Measurements from ENCODE around the gene GABBR1. TPM values are rescaled to one million over a fixed set of nuclear protein-coding genes. Genes with fewer than 3 reads are reported as not detected.

GABBR1 gene
- total and polyA plus RNA-seq, 2 of the 13 experiments (the other 11 are each of a cell fraction or from before 2014, with no cell fraction given) = 0.07 to 0.37 TPM

DNA sequence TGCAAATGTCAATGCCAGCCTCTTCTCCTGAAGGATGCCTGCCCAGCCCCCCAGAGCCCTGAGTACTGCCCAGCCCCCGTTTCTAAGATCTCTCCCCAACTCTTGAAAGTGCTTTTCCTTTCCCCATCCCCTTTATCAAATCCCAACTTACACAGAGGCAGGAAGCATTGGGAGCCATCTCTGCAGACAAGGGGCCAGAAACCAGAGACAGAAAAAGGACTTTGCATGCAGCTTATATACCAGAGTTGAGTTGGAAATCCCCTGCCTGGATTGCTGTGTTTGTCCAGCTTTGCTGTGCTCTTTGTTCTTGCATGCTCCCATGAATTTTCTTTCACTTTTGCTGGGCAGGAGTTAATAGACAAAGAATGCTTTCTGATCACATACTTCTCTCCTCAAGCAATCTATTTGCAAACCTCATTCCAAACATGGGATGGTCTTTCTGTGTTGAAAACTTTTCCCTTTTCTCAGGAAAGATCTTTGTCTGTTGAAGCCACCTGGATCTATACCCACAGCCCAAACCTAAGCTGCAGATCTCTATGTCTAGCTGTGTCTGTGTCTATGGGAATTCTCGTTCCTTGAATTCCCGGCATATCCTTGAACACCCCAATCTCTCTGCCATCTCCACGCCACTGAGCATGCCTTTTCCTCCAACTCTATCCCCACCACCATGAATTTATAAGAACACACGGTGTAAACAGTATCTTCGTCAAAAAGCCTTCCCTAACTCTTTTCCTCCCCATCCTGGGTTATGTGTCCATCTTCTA is 73.3 kb downstream of the GABBR1 start, which contains the start of gene UBD (continued):
- TF ChIP-seq ZNF800 (CRISPR knock-in tag; IDR thresholded peaks at IDR 0.05) (0 out of 2 replicates have a peak, but pooled peaks have one; percentile 46), EP300 (IDR thresholded peaks at IDR 0.05; ENCODE audit: low read depth in 2 of 2, low read length in 2 of 2) (no peak), EP300 (CRISPR knock-in tag; IDR thresholded peaks at IDR 0.05; ENCODE audit: borderline replicate concordance) (no peak), NFKBIZ (CRISPR knock-in tag; IDR thresholded peaks at IDR 0.05) (0 out of 2 replicates have a peak, but pooled peaks have one; percentile 43), MAFK (conservative IDR thresholded peaks at IDR 0.05 in 1 of 2, IDR thresholded peaks at IDR 0.05 in 1 of 2; ENCODE audit: low read length in 2 of 2) (no peak), PATZ1 (CRISPR knock-in tag; IDR thresholded peaks at IDR 0.05) (no peak), STAT6 (CRISPR knock-in tag; IDR thresholded peaks at IDR 0.05; ENCODE audit: borderline replicate concordance) (0 out of 2 replicates have a peak, but pooled peaks have one; percentile 46), ZNF577 (CRISPR knock-in tag; IDR thresholded peaks at IDR 0.05; ENCODE audit: borderline replicate concordance, low read depth) (no peak), ZFYVE20 (CRISPR knock-in tag; IDR thresholded peaks at IDR 0.05; ENCODE audit: borderline replicate concordance, low read depth) (no peak), HNF4A (CRISPR knock-in tag; IDR thresholded peaks at IDR 0.05) (peak; percentile 14; the same call in 1 of the 2 replicates), REL (CRISPR knock-in tag; conservative IDR thresholded peaks at IDR 0.05) (no peak), ZSCAN29 (CRISPR knock-in tag; conservative IDR thresholded peaks at IDR 0.05) (0 out of 2 replicates have a peak, but pooled peaks have one; percentile 45), TBX2 (CRISPR knock-in tag; IDR thresholded peaks at IDR 0.05; ENCODE audit: borderline replicate concordance) (peak; percentile 43; the same call in 1 of the 2 replicates), HNRNPH1 (optimal IDR thresholded peaks at IDR 0.05; ENCODE audit: low read depth, low read length) (no peak), RELA (CRISPR knock-in tag; IDR thresholded peaks at IDR 0.05) (peak; percentile 100), ZNF501 (CRISPR knock-in tag; IDR thresholded peaks at IDR 0.05) (0 out of 2 replicates have a peak, but pooled peaks have one; percentile 30)
- TF ChIP-seq, protein P1, sequence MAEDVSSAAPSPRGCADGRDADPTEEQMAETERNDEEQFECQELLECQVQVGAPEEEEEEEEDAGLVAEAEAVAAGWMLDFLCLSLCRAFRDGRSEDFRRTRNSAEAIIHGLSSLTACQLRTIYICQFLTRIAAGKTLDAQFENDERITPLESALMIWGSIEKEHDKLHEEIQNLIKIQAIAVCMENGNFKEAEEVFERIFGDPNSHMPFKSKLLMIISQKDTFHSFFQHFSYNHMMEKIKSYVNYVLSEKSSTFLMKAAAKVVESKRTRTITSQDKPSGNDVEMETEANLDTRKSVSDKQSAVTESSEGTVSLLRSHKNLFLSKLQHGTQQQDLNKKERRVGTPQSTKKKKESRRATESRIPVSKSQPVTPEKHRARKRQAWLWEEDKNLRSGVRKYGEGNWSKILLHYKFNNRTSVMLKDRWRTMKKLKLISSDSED (CRISPR knock-in tag; IDR thresholded peaks at IDR 0.05) = no peak
- TF ChIP-seq, protein P2, sequence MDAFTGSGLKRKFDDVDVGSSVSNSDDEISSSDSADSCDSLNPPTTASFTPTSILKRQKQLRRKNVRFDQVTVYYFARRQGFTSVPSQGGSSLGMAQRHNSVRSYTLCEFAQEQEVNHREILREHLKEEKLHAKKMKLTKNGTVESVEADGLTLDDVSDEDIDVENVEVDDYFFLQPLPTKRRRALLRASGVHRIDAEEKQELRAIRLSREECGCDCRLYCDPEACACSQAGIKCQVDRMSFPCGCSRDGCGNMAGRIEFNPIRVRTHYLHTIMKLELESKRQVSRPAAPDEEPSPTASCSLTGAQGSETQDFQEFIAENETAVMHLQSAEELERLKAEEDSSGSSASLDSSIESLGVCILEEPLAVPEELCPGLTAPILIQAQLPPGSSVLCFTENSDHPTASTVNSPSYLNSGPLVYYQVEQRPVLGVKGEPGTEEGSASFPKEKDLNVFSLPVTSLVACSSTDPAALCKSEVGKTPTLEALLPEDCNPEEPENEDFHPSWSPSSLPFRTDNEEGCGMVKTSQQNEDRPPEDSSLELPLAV (CRISPR knock-in tag; conservative IDR thresholded peaks at IDR 0.05; ENCODE audit: low read depth) = no peak
